Gastroesophageal sphincter (tissue), 3 donors: ENCODE measurements around the gene FADS6.

ENCODE experiments used
- POLR2A ChIP-seq, 2 donors: fragments of 450-650 bp; IDR thresholded peaks; one replicate each; pipeline ENCODE4 v1.6.1; 2017; ENCODE audit warnings: antibody characterized with exemption in 2 of 2, mild to moderate bottlenecking in 2 of 2, moderate library complexity in 1 of 2
- POLR2AphosphoS5 ChIP-seq: sonication (generic); formaldehyde crosslinking; IDR thresholded peaks from one replicate; pipeline ENCODE4 v1.6.1; 2017; ENCODE audit warnings: antibody characterized with exemption
- TF ChIP-seq, protein P1 (sequence below), 4 experiments: fragments of 200-600 bp in 2 of 4; fragments of 450-650 bp in 2 of 4; sonication (generic) in 1 of 4; IDR thresholded peaks; one replicate each; pipeline ENCODE4 v1.5.1; 2017 to 2019; ENCODE audit warnings: antibody characterized with exemption in 4 of 4, mild to moderate bottlenecking in 2 of 4, moderate library complexity in 2 of 4

DNA sequence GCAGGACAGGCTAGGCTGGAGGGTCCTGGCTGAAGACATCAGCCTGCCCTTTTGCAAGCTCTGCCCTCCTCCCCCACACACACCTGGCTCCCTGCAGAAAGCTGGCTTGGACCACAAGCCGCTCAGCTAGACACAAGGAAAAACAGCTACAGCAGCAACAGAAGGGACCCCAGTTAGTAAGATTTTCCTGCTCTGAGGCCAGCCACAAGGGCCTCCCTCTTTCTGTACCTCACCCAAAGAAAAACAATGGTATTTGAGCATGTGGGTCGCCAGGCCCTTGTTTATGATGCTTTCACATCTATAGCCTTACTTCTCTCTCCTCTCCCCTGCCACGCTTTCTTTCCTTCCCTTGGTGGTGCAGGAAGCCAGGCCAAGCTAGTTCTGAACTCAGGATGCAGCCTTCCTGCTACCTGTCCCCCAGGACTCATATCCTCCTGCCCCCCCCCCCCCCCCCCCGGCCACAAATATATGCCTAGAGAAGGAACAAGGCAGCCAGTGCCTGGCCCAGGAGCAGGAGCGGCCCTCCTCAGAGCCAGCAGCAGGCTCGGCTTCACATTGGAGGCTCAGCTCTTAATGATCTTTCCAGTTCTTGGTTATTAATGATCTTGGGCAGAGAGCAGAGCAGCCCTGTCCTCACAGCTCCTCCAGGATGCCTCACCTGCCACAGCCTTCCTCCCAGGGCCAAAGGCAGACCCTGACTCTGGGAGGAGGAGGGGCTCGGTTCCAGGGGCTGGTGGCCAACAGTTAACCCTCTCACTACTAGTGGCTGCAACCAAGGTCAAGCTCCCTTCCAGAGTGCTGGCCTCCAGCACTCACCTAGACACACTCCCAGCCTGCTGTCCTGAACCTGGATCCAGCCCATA is 53.2 kb downstream of the FADS6 start:
- TF ChIP-seq, protein P1, sequence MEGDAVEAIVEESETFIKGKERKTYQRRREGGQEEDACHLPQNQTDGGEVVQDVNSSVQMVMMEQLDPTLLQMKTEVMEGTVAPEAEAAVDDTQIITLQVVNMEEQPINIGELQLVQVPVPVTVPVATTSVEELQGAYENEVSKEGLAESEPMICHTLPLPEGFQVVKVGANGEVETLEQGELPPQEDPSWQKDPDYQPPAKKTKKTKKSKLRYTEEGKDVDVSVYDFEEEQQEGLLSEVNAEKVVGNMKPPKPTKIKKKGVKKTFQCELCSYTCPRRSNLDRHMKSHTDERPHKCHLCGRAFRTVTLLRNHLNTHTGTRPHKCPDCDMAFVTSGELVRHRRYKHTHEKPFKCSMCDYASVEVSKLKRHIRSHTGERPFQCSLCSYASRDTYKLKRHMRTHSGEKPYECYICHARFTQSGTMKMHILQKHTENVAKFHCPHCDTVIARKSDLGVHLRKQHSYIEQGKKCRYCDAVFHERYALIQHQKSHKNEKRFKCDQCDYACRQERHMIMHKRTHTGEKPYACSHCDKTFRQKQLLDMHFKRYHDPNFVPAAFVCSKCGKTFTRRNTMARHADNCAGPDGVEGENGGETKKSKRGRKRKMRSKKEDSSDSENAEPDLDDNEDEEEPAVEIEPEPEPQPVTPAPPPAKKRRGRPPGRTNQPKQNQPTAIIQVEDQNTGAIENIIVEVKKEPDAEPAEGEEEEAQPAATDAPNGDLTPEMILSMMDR (IDR thresholded peaks at IDR 0.05): no peak
- no peak for TF ChIP-seq POLR2A (IDR thresholded peaks at IDR 0.05)
- no peak for TF ChIP-seq POLR2AphosphoS5
